ENCODE data around the gene HLA-F.

Gene HLA-F

DNA sequence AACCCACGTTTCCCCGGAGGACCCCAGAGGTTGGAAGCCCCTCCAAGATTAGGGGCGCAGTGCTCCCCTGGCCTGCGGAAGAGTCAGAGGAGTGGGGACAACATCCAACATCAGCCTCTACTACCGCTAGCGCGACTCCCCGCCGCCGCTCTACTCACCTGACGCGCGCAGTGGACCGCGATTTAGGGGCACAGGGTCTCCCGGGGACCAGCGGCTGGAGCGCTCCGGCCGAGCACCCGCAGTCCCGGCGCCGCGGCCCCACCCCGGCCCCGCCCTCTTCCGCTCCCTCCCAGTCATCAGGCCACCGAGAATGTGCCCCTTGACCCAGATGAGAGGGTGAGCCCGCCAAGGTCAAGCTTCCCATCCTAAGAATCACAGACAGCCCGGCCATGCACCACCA, 42.3 kb upstream of the HLA-F start, which contains the start of gene ZFP57:
Gene ZFP57, minus strand, starts transcription at position 249 of the 400 bp plus-strand sequence. CDS start 4,149 bp downstream, outside the sequence.
- TF ChIP-seq, protein P1, sequence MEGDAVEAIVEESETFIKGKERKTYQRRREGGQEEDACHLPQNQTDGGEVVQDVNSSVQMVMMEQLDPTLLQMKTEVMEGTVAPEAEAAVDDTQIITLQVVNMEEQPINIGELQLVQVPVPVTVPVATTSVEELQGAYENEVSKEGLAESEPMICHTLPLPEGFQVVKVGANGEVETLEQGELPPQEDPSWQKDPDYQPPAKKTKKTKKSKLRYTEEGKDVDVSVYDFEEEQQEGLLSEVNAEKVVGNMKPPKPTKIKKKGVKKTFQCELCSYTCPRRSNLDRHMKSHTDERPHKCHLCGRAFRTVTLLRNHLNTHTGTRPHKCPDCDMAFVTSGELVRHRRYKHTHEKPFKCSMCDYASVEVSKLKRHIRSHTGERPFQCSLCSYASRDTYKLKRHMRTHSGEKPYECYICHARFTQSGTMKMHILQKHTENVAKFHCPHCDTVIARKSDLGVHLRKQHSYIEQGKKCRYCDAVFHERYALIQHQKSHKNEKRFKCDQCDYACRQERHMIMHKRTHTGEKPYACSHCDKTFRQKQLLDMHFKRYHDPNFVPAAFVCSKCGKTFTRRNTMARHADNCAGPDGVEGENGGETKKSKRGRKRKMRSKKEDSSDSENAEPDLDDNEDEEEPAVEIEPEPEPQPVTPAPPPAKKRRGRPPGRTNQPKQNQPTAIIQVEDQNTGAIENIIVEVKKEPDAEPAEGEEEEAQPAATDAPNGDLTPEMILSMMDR (IDR thresholded peaks at IDR 0.05; ENCODE audit: extremely low read depth, missing control alignments), result no peak
- DNase-seq (ENCODE audit: low spot score), result no peak

GRCh38 chr6:29681811-29682210, 41.4 kb upstream of the HLA-F start:
- TF ChIP-seq, protein P1 (IDR thresholded peaks at IDR 0.05; ENCODE audit: extremely low read depth, missing control alignments), result no peak
- no peak for DNase-seq (ENCODE audit: low spot score)

DNA sequence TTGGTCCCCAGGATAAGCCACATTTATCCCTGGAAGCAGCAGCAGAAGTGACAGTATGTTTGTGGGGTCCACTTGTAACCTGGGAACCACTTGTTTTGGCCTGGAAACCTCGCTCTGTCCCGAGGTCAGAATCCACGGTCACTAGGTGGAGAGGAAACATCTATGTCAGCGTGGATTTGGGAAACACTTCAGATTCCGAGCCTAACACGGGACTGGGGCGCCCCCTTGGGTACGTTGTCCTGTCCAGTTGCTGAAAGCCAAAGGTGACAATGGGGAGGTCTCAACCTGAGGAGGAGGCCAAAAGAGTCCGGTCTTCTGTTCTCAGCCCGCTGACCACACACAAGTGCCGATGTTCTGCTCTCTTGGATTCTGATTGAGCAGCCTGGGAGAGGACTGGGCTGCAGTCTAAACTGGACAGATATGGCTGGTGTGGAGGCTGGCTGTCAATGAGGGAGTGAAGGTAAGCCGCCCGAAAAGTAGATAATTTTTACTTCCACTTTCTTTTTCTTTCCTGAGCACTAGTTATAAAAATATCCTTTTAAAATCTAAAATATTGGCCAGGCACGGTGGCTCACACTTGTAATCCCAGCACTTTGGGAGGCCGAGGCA, 37.4 kb upstream of the HLA-F start:
- DNase-seq (ENCODE audit: low spot score), result no peak
- TF ChIP-seq, protein P1 (IDR thresholded peaks at IDR 0.05; ENCODE audit: extremely low read depth, missing control alignments), result no peak

GRCh38 chr6:29694637-29695036, 28.6 kb upstream of the HLA-F start:
- TF ChIP-seq, protein P1 (IDR thresholded peaks at IDR 0.05; ENCODE audit: extremely low read depth, missing control alignments), result no peak
- DNase-seq (ENCODE audit: low spot score), result no peak

DNA sequence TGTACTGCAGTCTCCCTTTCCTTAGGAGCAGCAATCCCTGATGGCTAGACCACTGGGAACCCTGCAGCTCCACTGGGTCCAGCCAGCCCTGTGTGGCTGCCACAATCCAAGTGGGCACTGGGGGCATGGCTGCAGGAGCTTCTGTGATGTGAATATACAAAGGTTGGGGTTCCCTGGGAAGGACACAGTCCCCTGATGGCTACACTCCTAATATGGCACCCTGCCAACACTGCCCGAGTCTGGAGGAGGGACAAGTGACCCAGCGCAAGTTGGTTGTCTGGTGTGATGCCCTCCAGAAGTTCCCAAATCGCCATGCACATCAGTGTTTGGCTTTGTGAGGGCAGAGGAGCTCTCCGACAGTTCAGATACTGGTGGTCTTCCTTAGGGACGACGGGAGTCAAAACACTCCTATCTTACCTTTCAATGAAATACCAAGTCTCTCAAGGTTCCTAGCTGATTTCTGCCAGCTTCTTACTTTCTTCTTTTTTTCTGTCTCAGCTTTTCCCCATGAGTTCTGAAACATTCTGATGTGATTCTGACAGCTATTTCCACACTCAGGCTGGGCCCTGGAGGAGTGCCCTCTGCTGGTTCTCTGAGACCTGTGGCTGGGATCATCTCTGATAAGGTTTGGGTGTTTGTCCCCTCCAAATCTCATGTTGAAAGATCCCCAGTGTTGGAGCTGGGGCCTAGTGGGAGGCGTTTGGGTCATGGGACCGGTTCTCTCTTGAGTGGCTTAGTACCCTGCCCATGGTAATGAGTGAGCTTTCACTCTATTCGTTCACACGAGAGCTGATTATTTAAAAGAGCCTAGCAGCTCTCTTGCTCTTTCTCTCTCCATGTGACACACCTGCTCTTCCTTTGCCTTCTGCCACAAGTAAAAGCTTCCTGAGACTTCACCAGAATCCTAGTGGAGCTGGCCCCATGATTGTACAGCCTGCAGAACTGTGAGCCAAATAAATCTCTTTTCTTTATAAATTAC, 26.8 kb upstream of the HLA-F start:
- TF ChIP-seq, protein P1 (IDR thresholded peaks at IDR 0.05; ENCODE audit: extremely low read depth, missing control alignments), result peak; percentile 23
- peak; percentile 44 for DNase-seq (ENCODE audit: low spot score)

GRCh38 chr6:29702519-29703103, 20.6 kb upstream of the HLA-F start:
- peak; percentile 60 for DNase-seq (ENCODE audit: low spot score)
- TF ChIP-seq, protein P1 (IDR thresholded peaks at IDR 0.05; ENCODE audit: extremely low read depth, missing control alignments), result peak; percentile 28
